Fibroblast of upper back skin (primary cell): ENCODE results near the gene SMAP2.
"Not testable (repeated sequence)": the region's sequence is repeated elsewhere in the genome, so short reads cannot be mapped to it uniquely, and the experiment has no call there.

Experiments
- DNase-seq: peaks from one replicate; pipeline ENCODE4 v3.0.0-alpha.2; 2013

The SMAP2 gene

DNA sequence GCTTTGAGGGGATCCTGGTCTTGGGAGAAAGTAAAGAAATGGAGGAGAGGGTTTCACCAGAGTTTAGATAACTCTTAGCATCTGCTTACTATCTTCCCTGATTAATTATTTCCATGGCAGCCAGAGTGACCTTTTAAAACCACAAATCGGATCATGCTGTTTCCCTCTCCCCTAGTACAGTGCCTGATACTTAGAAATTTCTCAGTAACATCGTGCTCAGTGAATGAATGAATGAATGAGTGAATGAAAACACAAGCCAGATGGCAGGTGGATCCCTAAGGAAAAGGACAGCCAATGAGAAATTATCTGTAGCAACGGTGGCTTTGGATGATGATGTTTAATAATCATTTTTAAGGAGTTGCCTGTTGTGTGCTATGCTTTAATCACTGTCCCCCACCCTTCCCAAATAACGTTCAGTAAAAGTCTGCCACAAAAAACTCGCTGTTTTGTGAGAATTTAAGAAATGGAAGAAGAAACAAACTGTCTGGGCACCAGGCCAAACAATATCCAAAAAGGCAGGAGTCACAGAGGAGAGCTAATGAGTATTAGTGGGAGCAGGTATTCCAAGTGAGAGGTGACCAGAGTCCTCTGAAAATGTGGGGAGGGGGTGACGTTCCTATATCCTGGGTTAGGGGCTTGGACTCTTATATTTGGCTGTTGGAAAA is 737 bp upstream of the SMAP2 start:
- DNase-seq = no peak

DNA sequence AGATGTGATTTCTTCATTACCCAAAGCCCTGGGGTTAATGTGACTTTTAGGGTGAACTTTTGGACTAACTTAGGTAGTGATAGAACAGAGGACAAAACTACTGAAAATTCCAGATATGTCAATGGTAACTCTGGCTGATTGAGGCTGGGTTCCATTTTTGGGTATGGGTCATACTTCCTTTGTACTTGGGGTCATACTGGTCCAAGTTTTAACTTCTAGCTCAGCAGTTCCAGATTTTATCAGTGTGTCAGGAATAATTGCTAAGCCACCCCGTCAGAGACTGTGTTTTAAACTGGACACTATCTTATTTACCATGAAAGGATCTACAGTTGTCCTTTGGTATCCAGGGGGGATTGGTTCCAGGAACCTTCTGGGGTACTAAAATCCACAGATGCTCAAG is 4.0 kb downstream of the SMAP2 start:
- DNase-seq = no peak

- peak; percentile 94 for DNase-seq
These were observed 6.4 kb downstream of the SMAP2 start for GRCh38 chr1:40379785-40380452.

DNA sequence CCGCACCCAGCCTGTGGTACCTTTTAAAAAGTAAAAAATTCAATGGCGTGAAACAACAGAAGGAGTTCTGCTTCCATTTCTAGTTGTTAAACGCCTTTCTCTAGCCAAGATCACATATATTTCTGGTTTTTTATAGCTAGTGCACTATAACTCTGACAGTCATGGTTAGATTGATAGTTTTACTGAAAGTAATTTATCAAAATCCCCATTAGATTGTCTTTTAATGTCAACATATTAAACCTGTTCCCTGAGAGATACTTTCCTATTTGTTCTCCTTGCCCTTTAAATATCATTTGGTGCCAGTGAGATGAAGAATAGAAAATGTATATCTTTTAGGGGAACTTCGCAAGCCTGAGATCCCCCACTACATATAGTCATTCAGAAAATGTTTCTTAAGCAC is 7.3 kb downstream of the SMAP2 start:
- DNase-seq = no peak

DNA sequence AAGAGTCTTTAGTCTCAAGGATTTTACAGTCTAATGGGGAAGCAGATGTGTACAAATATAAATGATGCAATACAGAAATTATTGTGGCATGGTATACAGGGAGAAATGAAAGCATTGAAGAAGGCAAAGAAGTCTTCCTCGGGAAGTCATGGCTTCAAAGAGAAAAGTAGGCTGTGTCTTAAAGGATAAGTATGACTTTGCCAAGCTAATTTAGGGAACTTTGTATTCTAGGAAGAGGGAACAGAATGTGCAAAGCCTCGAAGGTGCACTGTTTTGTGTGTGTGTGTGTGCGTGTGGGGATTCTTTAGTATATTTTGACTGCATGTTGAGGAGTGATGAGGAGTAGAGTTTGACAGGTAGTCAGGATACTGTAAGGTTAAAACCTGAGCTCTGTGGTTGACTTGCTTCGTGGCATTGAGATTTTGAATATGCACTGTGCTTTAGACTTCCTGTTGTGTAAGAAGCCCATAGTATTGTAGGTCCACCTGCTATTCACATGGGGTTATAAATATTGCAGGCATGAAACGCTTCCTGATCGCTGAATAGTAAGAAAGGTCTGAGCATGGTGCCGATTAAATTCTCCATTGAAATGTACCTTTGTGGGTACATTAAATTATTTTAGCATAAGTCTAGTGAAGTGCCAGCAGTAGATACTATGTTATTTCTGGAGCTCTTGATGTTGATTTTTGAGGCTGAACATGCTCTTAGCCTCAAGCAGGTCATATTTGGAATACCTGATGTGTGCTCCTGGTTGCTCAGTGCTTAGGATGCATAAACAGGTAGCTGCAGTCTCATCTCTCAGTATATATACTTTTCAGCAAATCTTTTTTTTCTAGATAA is 8.0 kb downstream of the SMAP2 start:
- DNase-seq = no peak

- no peak for DNase-seq
These were observed 8.6 kb downstream of the SMAP2 start for GRCh38 chr1:40382108-40382460.

DNA sequence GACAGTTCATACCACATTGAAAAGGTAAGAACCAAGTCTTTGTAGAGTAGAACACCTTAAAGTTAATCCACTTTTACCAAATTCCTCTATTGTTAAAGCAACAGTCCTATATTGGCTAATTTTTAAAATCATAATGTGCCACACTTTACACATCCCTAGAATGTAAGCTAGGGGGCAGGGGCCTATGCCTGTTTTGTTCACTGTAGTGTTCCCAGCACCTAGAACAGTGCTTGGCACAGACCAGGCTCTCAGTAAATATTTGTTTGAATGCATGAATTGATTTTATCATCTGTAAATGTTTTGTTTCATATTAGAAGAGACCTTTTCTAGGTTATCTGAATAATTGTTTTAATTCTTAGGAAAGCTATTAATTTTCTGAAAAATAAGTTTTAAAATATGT is 9.1 kb downstream of the SMAP2 start:
- no peak for DNase-seq

DNA sequence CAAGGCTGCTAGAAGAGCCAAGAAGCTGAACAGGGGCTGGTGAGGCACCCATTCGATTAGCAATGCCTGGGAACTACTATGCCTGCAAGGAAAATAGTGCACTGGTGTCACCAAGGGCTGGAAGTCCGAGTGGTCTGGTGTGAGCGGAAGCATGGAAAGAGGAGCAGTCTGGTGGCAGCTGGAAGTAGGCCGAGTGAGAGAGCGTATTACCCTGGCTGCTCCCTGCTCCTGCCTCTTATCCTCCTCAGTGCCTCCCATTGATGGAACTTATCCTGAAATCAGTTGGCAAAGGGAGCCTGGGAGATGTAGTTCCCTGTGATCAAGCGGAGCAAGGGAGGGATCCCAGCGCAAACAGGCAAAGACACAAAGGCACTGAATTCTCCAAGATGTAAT is 9.6 kb downstream of the SMAP2 start:
- DNase-seq = no peak

- DNase-seq = peak; percentile 79
These were observed 10.2 kb downstream of the SMAP2 start for GRCh38 chr1:40383488-40384412.

- DNase-seq = no peak
These were observed 10.9 kb downstream of the SMAP2 start for GRCh38 chr1:40384413-40384762.

DNA sequence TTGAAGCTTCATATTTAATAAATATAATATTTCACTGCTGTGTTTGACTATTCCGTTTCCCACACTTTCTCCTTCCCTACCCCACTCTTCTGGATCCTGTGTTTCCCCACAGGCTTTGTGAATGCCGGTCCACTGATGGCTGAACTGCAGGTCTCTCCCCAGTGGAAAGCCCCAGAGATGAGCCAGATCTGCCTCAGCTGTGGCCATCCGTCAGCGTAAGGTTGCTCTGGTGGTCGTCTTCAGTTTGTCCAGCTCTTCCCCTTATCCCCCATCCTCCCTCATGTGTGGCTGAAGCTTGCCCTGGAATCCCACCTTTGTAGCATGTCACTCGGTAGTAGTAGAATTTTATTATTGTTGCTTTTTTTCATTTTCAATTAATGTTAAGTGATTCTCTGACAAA is 11.4 kb downstream of the SMAP2 start:
- DNase-seq = no peak

DNA sequence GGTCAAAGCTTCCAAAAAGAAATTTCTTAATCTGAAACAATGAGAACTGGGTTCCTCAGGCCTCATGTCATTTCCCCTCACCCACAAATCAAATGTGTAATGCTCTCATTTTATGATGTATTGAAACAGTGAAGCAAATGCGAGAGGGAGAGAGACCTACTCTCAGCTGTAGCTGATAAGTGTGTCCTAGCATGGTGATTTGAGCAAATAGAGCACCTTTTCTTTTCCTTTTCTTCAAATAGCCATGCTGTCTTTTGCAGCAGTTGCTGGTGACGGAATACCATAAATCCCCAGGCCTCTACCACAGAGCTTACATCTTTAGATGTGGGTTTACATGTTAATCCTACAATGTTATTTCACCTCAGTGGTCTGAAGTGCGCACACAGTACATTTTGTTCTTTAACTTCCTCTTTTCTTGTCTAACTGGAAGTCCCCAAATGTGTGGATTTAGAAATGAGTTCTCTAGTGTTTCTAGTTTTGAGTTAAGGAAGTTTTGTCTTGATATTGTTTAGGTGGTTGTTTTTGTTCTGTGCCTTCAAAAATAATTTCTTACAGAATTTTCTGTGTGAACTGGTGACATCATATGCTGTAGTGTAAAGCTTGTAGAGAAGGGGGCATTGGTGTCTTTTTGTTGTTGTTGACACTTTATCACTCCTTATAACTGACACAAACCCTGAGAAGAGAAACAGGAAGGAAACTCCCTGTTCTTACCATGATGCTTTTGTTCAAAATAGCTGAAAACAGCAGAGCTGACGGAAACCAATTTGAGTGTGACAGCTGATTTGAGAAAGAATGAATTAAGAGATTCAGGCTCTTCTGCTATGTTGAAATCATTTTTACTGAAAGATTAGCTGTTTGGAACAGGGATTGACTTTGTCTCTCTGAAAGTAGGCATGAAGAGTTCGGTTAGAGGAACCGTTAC is 12.2 kb downstream of the SMAP2 start:
- DNase-seq = no peak

GRCh38 chr1:40386359-40386723 is 12.8 kb downstream of the SMAP2 start:
- DNase-seq = no peak

DNA sequence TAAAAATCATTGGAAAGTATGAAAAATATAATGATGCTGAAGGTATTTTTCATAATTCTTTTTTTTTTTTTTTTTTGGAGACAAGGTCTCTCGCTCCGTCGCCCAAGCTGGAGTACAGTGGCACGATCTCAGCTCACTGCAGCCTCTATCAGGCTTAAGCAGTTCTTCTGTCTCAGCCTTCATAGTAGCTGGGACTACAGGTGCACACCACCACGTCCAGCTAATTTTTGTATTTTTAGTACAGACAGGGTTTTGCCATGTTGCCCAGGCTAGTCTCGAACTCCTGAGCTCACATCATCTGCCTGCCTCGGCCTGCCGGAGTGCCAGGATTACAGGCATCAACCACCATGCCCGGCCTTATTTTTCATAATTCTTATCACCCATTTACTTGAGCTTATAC is 13.3 kb downstream of the SMAP2 start:
- DNase-seq = no peak

GRCh38 chr1:40387381-40388306 is 14.1 kb downstream of the SMAP2 start:
- DNase-seq = not testable (repeated sequence)

DNA sequence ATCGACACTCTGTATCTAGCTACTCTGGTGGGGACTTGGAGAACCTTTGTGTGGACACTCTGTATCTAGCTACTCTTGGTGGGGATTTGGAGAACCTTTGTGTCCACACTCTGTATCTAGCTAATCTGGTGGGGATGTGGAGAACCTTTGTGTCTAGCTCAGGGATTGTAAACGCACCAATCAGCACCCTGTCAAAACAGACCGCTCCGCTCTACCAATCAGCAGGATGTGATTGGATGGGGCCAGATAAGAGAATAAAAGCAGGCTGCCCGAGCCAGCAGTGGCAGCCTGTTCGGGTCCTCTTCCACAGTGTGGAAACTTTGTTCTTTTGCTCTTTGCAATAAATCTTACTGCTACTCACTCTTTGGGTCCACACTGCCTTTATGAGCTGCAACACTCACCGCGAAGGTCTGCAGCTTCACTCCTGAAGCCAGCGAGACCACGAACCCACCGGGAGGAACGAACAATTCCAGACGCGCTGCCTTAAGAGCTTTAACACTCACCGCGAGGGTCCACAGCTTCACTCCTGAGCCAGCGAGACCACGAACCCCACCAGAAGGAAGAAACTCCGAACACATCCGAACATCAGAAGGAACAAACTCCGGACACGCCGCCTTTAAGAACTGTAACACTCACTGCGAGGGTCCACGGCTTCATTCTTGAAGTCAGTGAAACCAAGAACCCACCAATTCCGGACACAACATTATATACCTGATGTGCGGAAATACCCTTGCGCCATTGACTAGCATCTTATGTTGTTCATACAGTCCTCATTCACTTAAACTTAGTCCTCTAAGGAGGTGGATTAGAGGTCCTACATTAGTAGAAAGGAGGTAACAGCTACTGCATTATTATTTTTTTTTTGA is 15.2 kb downstream of the SMAP2 start:
- not testable (repeated sequence) for DNase-seq

- no peak for DNase-seq
These were observed 15.8 kb downstream of the SMAP2 start for GRCh38 chr1:40389322-40389803.

GRCh38 chr1:40389871-40390560 is 16.5 kb downstream of the SMAP2 start:
- DNase-seq = peak; percentile 35

DNA sequence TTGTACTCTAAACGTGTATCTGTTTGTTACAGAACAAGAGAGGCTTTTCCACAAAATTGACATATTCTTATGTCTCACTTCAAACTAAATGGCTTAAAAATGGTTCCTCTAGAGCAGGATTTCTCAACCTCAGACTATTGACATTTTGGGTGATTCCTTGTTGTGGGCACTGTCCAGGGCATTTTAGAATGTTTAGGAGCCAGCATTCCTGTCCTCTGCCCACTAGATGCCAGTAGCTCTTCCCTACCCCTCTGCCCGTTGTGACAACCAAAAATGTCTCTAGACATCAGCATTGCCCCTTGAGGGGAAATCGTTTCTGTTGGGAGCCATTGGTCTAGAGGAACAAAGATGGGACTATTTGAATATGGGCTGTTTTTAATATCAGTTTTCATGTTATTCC is 17.3 kb downstream of the SMAP2 start:
- DNase-seq = no peak
